Peyer's patch (tissue), 4 donors: ENCODE results near the gene SOBP.

ENCODE experiments used
- POLR2A ChIP-seq, 2 donors: fragments of 450-650 bp; IDR thresholded peaks; one replicate each; pipeline ENCODE4 v1.5.1; 2017; ENCODE audit warnings: antibody characterized with exemption in 2 of 2, mild to moderate bottlenecking in 2 of 2, moderate library complexity in 2 of 2
- TF ChIP-seq, protein P1 (sequence below), 6 experiments: fragments of 450-650 bp in 4 of 6; fragments of 200-600 bp in 2 of 6; sonication (generic) in 1 of 6; IDR thresholded peaks; one replicate each; pipeline ENCODE4 v1.5.1; 2017 to 2019; ENCODE audit warnings: antibody characterized with exemption in 6 of 6, mild to moderate bottlenecking in 3 of 6, moderate library complexity in 1 of 6

DNA sequence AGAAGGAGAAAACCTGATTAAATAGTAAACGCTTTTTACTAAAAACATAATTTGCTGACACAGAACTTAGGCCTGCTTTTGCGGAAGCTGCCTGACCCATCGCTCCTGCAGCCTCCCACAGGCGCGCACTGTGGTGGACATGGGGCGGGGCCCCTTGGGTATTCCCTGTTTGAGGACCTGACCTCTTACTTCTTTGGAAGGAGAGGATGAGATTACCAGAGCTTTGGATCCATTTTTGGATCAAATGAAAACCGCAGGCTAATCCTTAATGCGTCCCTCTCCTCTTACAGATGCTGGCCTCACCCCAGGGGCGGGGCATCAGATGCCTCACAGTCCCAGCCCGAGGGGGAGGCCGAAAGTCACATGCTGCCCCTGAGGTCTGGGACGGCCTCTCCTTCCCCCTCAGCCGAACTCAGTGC lies 183.2 kb downstream of the SOBP start:
- TF ChIP-seq, protein P1, sequence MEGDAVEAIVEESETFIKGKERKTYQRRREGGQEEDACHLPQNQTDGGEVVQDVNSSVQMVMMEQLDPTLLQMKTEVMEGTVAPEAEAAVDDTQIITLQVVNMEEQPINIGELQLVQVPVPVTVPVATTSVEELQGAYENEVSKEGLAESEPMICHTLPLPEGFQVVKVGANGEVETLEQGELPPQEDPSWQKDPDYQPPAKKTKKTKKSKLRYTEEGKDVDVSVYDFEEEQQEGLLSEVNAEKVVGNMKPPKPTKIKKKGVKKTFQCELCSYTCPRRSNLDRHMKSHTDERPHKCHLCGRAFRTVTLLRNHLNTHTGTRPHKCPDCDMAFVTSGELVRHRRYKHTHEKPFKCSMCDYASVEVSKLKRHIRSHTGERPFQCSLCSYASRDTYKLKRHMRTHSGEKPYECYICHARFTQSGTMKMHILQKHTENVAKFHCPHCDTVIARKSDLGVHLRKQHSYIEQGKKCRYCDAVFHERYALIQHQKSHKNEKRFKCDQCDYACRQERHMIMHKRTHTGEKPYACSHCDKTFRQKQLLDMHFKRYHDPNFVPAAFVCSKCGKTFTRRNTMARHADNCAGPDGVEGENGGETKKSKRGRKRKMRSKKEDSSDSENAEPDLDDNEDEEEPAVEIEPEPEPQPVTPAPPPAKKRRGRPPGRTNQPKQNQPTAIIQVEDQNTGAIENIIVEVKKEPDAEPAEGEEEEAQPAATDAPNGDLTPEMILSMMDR (IDR thresholded peaks at IDR 0.05): no peak
- TF ChIP-seq POLR2A (IDR thresholded peaks at IDR 0.05): no peak
